ENCODE data around the gene MICAL1. TPM values are rescaled to one million over a fixed set of nuclear protein-coding genes. Genes with fewer than 3 reads are reported as not detected.

Gene MICAL1
- total RNA-seq, 1 donor: 48.1 TPM

- H3K4me3 ChIP-seq (ENCODE audit: low read depth, low read length): no peak overlapping the region
- TF ChIP-seq, protein P1, sequence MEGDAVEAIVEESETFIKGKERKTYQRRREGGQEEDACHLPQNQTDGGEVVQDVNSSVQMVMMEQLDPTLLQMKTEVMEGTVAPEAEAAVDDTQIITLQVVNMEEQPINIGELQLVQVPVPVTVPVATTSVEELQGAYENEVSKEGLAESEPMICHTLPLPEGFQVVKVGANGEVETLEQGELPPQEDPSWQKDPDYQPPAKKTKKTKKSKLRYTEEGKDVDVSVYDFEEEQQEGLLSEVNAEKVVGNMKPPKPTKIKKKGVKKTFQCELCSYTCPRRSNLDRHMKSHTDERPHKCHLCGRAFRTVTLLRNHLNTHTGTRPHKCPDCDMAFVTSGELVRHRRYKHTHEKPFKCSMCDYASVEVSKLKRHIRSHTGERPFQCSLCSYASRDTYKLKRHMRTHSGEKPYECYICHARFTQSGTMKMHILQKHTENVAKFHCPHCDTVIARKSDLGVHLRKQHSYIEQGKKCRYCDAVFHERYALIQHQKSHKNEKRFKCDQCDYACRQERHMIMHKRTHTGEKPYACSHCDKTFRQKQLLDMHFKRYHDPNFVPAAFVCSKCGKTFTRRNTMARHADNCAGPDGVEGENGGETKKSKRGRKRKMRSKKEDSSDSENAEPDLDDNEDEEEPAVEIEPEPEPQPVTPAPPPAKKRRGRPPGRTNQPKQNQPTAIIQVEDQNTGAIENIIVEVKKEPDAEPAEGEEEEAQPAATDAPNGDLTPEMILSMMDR (IDR thresholded peaks at IDR 0.05; ENCODE audit: insufficient read depth, low read length): no peak
- no peak for DNase-seq (ENCODE audit: low read depth)
Observed at GRCh38 chr6:109449064-109449794, 6.3 kb downstream of the MICAL1 start.

DNA sequence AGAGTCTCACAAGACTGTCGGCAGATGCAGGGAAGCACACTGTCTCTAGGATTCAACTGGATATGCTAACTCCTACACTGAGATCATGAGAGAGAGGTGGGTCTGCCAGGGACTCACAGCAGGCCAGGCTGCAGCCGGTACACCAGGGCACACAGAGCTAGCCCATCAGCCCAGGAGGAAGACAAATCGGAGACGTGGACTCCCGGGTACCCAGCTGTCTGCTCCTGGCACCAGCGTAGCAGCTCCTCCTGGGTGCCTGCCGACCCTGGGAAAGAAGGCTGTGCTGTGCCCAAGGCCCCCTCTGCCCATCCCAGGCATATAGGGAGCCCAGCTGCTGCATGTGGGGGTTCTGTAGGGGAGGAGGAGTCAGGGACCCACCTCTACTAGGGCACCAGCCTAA, 7.0 kb downstream of the MICAL1 start:
- no peak for DNase-seq (ENCODE audit: low read depth)
- TF ChIP-seq, protein P1 (IDR thresholded peaks at IDR 0.05; ENCODE audit: insufficient read depth, low read length): no peak
- H3K4me3 ChIP-seq (ENCODE audit: low read depth, low read length): no peak overlapping the region

GRCh38 chr6:109447878-109448555, 7.6 kb downstream of the MICAL1 start:
- TF ChIP-seq, protein P1 (IDR thresholded peaks at IDR 0.05; ENCODE audit: insufficient read depth, low read length): no peak
- DNase-seq (ENCODE audit: low read depth): no peak
- no peak overlapping the region for H3K4me3 ChIP-seq (ENCODE audit: low read depth, low read length)

- no peak overlapping the region for H3K4me3 ChIP-seq (ENCODE audit: low read depth, low read length)
- no peak for DNase-seq (ENCODE audit: low read depth)
- TF ChIP-seq, protein P1 (IDR thresholded peaks at IDR 0.05; ENCODE audit: insufficient read depth, low read length): no peak
Observed at GRCh38 chr6:109447087-109447486, 8.5 kb downstream of the MICAL1 start.

GRCh38 chr6:109446541-109446940, 9.0 kb downstream of the MICAL1 start:
- DNase-seq (ENCODE audit: low read depth): no peak
- TF ChIP-seq, protein P1 (IDR thresholded peaks at IDR 0.05; ENCODE audit: insufficient read depth, low read length): no peak
- H3K4me3 ChIP-seq (ENCODE audit: low read depth, low read length): no peak overlapping the region

DNA sequence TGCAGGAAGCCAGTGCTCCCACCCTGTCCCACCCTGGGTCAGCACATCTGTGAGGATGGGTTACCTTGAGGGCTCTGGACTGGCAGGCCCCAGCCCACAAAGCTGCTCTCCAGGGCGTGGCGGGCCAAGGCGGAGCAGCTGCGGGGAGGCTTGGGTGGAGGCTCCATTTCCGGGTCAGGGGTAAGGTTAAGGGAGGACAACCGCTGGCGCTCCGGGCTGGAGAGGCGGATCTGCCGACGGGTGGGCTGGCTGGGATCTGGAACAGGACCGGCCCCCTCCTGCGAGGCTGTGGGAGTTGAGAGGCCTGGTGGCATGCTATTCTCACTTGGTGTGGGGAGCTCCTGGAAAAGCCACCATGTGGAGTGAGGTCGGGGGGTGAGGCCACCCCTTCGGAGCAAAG, 9.5 kb downstream of the MICAL1 start:
- H3K4me3 ChIP-seq (ENCODE audit: low read depth, low read length): no peak overlapping the region
- TF ChIP-seq, protein P1 (IDR thresholded peaks at IDR 0.05; ENCODE audit: insufficient read depth, low read length): no peak
- DNase-seq (ENCODE audit: low read depth): no peak

Data from fibroblast of the aortic adventitia (primary cell).